Hepatocyte (in vitro differentiated cells): ENCODE measurements around the gene SPECC1L. TPM values are rescaled to one million over a fixed set of nuclear protein-coding genes. Genes with fewer than 3 reads are reported as not detected.

Source experiments
- DNase-seq: peaks from one replicate; pipeline ENCODE4 v3.0.0-alpha.2; 2016; ENCODE audit warnings: low spot score
- H2AFZ ChIP-seq: fragments of 200-600 bp; sonication (generic); 2 replicates; pipeline ENCODE4 v1.6.0; 2016; ENCODE audit warnings: antibody characterized with exemption, mild to moderate bottlenecking
- H3K27ac ChIP-seq: fragments of 200-600 bp; sonication (generic); 2 replicates; pipeline ENCODE4 v1.5.1; 2016; ENCODE audit warnings: mild to moderate bottlenecking
- H3K27me3 ChIP-seq: fragments of 200-600 bp; sonication (generic); 2 replicates; pipeline ENCODE4 v1.6.1; 2016
- H3K36me3 ChIP-seq: fragments of 200-600 bp; sonication (generic); replicated peaks from 2 replicates; pipeline ENCODE4 v1.5.1; 2016; ENCODE audit warnings: low read depth; ENCODE audit not compliant: insufficient read depth
- H3K4me1 ChIP-seq: fragments of 200-600 bp; sonication (generic); 2 replicates; pipeline ENCODE4 v1.5.1; 2016; ENCODE audit warnings: mild to moderate bottlenecking, moderate library complexity; ENCODE audit not compliant: insufficient read depth
- H3K4me2 ChIP-seq: fragments of 200-600 bp; sonication (generic); 2 replicates; pipeline ENCODE4 v1.6.0; 2016
- H3K4me3 ChIP-seq: fragments of 200-600 bp; sonication (generic); 2 replicates; pipeline ENCODE4 v1.5.1; 2016; ENCODE audit warnings: mild to moderate bottlenecking
- H3K79me2 ChIP-seq: fragments of 200-600 bp; sonication (generic); 2 replicates; pipeline ENCODE4 v1.6.0; 2017; ENCODE audit warnings: mild to moderate bottlenecking
- H3K9me2 ChIP-seq: fragments of 200-600 bp; sonication (generic); replicated peaks from 2 replicates; pipeline ENCODE4 v1.6.0; 2017; ENCODE audit warnings: mild to moderate bottlenecking; ENCODE audit not compliant: insufficient read depth
- H3K9me3 ChIP-seq: fragments of 200-600 bp; sonication (generic); 2 replicates; pipeline ENCODE4 v1.5.1; 2016; ENCODE audit warnings: low read depth, mild to moderate bottlenecking
- H4K20me1 ChIP-seq: fragments of 200-600 bp; sonication (generic); 2 replicates; pipeline ENCODE4 v1.6.0; 2016; ENCODE audit warnings: mild to moderate bottlenecking; ENCODE audit not compliant: insufficient read depth, poor library complexity, severe bottlenecking
- EZH2 ChIP-seq: fragments of 200-600 bp; sonication (generic); IDR thresholded peaks from 2 replicates; pipeline ENCODE4 v1.6.1; 2016; ENCODE audit warnings: antibody characterized with exemption, mild to moderate bottlenecking, borderline replicate concordance
- EZH2phosphoT487 ChIP-seq: fragments of 200-600 bp; sonication (generic); IDR thresholded peaks from one replicate; pipeline ENCODE4 v1.6.1; 2018; ENCODE audit warnings: antibody characterized with exemption, mild to moderate bottlenecking, low read depth, moderate library complexity; ENCODE audit not compliant: unreplicated experiment, severe bottlenecking
- WGBS: methylation state at CpG from one replicate; pipeline ENCODE4 v1.1.6; 2016; ENCODE audit warnings: low lambda C conversion rate; ENCODE audit errors: missing lambda C conversion rate; 5-methylcytosine and 5-hydroxymethylcytosine counted together
- polyA plus RNA-seq: library from polyadenylated mRNA; unstranded; fragments of >200 nt; fragmentation: Nextera tagmentation; extraction: Ambion mirVana; gene quantifications from 2 replicates; pipeline ENCODE4 v1.2.1, GENCODE V29; 2016
- total RNA-seq: library from RNA; depleted of rRNA; stranded (reverse); fragments of >200 nt; gene quantifications from 2 replicates; pipeline ENCODE4 v1.2.3, GENCODE V29; 2014
- TF ChIP-seq, protein P1 (sequence below): fragments of 200-600 bp; sonication (generic); IDR thresholded peaks from 2 replicates; pipeline ENCODE4 v1.5.1; 2016; ENCODE audit warnings: antibody characterized with exemption, mild to moderate bottlenecking; ENCODE audit not compliant: poor library complexity

The SPECC1L gene
- total and polyA plus RNA-seq, 2 experiments from 2014 or later: 13.0 to 28.3 TPM

DNA sequence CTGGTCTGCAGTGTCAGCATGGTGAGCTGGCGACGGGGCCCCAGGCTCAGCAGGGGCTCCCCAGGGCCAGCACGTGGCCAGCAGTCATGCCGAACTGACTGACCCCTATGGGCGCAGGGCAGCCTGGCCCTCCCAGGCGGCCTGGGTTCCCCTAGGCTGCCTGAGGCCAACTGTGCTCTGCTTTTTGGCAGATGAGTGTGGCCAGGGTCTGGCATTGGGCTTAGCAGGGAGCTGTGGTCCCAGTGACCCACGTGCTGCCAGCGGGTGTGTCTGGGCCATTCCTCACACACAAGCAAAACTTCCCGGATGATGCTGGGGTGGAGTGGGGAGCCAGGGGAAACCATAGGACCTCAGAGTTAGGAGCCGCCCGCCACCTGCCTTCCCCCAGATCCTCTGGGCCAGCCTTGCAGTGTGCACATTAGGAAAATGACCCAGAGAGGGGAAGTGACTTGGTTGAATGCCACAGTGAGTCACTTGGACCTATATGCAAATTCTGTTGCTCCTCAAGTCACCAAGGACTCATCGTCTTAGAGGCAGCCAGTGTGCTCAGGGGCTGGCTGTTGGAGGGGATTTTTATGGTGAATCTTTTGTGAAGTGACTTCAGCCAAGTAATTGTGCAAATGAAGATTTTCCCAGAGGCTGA is 163.3 kb downstream of the SPECC1L start:
- Histone ChIP-seq H4K20me1 (no peaks in the 10 kb centered on the region), H3K4me1 (peaks cover 8% of the 10 kb centered on the region), H3K4me3 (no peak overlapping the region), H3K4me2 (no peak overlapping the region), H3K36me3 (no peaks in the 10 kb centered on the region), H3K9me3 (no peaks in the 10 kb centered on the region), H3K27ac (no peak overlapping the region), H3K27me3 (no peaks in the 10 kb centered on the region), H3K9me2 (no peaks in the 10 kb centered on the region), H2AFZ (no peak overlapping the region), H3K79me2 (no peaks in the 10 kb centered on the region)
- no peak for DNase-seq
- 93% methylated on average over 12 of the region's 12 CpGs for WGBS
- TF ChIP-seq, protein P1, sequence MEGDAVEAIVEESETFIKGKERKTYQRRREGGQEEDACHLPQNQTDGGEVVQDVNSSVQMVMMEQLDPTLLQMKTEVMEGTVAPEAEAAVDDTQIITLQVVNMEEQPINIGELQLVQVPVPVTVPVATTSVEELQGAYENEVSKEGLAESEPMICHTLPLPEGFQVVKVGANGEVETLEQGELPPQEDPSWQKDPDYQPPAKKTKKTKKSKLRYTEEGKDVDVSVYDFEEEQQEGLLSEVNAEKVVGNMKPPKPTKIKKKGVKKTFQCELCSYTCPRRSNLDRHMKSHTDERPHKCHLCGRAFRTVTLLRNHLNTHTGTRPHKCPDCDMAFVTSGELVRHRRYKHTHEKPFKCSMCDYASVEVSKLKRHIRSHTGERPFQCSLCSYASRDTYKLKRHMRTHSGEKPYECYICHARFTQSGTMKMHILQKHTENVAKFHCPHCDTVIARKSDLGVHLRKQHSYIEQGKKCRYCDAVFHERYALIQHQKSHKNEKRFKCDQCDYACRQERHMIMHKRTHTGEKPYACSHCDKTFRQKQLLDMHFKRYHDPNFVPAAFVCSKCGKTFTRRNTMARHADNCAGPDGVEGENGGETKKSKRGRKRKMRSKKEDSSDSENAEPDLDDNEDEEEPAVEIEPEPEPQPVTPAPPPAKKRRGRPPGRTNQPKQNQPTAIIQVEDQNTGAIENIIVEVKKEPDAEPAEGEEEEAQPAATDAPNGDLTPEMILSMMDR: no peak
- no peak for TF ChIP-seq EZH2phosphoT487

DNA sequence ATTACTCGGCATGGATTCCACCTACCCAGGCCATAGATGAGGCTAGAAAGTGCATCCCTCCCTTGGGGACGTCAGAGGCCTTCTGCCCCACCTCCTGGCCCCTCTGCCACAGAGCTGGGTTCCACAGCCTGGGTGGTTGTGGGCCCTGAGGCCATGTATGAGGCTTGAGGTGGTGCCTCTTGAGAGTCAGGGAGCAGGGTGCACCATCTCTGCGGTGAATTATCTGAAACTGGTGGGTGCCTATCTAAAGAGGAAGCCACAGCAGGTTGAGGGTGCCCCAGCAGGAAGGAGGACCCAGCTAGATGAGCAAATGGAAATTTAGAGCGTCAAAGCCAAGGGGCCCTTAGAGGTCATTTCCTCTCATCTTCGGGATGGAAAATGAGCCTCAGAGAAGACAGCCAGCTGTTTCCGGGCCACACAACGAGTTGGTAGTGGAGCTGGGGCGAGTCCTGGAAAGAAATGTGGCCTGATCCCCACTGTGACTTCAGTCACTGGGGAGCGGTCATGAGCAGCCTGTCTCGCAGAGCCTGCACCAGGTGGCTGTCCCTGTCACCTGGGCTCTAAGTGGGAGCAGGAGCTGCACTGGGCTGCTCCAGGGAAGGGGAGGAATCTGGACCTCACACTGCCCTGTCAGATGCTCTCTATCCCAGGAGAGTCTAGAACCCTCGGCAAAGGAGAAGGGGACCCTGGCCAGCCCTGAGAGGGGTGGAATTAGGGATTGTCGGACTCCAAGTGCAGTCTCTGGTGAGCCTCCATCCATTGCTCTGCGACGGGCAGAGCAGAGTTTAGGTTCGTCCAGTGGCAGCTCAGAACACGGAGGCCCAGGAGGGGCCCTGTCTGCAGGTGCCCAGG is 164.1 kb downstream of the SPECC1L start:
- Histone ChIP-seq H2AFZ (no peak overlapping the region), H3K79me2 (no peaks in the 10 kb centered on the region), H4K20me1 (no peaks in the 10 kb centered on the region), H3K9me3 (no peaks in the 10 kb centered on the region), H3K4me3 (no peak overlapping the region), H3K4me2 (no peak overlapping the region), H3K27ac (no peak overlapping the region), H3K36me3 (no peaks in the 10 kb centered on the region), H3K27me3 (no peaks in the 10 kb centered on the region), H3K4me1 (peaks cover 8% of the 10 kb centered on the region), H3K9me2 (no peaks in the 10 kb centered on the region)
- TF ChIP-seq EZH2phosphoT487: no peak
- TF ChIP-seq EZH2: no peak
- TF ChIP-seq, protein P1: no peak
- 89% methylated on average over 16 of the region's 16 CpGs for WGBS
- no peak for DNase-seq

DNA sequence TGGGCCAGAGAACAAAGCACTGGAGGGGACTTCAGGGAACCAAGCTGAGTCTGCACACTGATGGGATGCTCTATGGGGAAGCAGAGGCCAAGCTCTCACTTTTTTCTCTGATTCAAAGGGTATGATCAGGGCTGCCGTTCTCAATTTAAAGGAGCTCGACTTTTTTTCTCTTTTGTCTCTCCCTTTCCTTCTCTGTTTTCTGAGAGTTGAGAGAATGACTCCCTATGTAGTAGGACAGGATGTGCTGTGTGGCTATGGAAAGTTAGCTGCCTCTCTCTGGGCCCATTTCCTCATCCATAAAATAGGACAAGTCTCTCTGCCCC is 164.7 kb downstream of the SPECC1L start:
- Histone ChIP-seq H2AFZ (no peak overlapping the region), H3K4me2 (no peak overlapping the region), H3K9me3 (no peaks in the 10 kb centered on the region), H4K20me1 (no peaks in the 10 kb centered on the region), H3K4me3 (no peak overlapping the region), H3K9me2 (no peaks in the 10 kb centered on the region), H3K79me2 (no peaks in the 10 kb centered on the region), H3K4me1 (peaks cover 8% of the 10 kb centered on the region), H3K27me3 (no peaks in the 10 kb centered on the region), H3K27ac (no peak overlapping the region), H3K36me3 (no peaks in the 10 kb centered on the region)
- DNase-seq: no peak
- whole genome bisulfite sequencing: 87% methylated on average over 2 of the region's 2 CpGs
- TF ChIP-seq EZH2phosphoT487: no peak
- TF ChIP-seq, protein P1: no peak
